ENCODE results near the gene ULBP2.
"Not testable (repeated sequence)": the region's sequence is repeated elsewhere in the genome, so short reads cannot be mapped to it uniquely, and the experiment has no call there.

The ULBP2 gene

DNA sequence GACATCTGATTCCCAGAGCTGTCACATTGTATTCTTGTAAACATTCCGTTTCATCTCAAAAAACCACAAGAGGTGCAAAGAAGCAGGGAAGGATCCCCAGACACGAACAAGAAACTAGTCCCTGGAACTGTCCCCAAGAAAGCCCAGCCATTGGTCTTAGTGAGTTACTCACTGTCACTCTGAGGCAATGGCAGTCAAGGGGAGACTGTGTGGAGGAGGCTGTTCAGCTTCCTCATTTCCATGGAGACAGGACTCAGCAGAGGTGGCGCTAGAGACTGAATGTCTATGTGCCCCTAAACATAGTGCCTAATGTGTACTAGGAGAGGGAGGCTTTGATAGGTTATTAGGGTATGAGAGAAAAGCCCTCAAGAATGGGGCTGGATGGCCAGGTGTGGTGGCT is 33.0 kb downstream of the ULBP2 start:
- DNase-seq, result no peak

GRCh38 chr6:149975400-149975799 is 33.6 kb downstream of the ULBP2 start:
- no peak for DNase-seq

GRCh38 chr6:149977221-149977620 is 35.4 kb downstream of the ULBP2 start:
- no peak for DNase-seq

DNA sequence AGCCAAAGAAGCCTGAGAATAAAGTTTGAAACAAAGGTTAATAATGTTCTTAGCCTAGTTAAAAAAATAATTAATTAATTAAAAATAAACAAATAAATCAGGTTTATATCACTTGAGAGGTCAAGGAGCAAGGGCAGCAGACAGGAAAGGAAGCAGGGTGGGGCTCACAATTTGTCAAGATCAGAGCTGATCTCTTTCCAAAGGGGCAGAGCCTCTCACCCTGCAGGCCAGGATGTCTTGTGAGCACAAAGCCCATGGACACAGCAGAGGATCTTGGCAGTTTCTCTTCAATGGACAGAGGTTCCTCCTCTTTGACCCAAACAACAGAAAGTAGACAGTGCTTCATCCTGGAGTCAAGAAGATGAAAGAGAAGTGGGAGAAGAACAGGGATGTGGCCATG is 36.8 kb downstream of the ULBP2 start:
- no peak for DNase-seq

DNA sequence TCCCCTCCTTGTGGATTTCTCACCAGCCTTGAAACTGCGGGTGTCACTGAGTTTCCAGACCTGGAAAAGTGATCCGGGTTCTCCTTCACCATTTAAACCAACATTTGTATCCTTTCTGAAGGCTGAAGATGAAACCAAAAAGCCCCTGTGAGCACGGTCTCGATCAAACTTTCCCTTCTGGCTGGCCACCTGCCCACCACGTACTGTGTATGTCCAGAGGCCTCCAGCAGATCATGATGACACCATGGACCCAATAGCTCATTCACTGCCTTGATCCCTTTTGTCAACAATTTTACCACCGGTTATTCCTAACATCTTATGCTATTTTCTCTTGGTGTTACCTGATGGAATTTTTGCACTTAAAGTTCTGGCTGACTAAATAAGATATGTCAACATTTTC is 37.5 kb downstream of the ULBP2 start:
- no peak for DNase-seq

DNA sequence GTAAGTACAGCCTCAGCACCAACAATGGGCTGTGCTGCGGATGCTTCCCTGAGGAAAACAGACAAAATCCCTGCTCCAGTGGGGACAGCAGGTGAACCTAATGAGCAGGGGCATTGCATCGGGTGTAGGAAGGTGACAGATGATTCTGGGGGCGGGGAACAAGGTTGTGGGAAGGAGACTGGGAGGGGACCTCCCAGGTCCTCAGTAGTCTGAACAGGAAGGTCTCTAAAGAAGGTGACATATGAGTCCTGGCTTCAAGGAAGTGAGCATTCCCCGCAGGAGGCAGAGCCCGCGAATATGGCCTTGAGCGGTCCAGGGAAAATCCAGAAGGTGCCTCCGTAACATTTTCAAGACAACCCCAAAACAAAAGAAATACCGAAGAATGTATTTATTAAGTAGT is 41.3 kb downstream of the ULBP2 start:
- DNase-seq, result no peak

- no peak for DNase-seq
Measured at GRCh38 chr6:149984773-149985172, 43.0 kb downstream of the ULBP2 start.

- no peak for DNase-seq
Measured at GRCh38 chr6:149985481-149985937, 43.7 kb downstream of the ULBP2 start.

DNA sequence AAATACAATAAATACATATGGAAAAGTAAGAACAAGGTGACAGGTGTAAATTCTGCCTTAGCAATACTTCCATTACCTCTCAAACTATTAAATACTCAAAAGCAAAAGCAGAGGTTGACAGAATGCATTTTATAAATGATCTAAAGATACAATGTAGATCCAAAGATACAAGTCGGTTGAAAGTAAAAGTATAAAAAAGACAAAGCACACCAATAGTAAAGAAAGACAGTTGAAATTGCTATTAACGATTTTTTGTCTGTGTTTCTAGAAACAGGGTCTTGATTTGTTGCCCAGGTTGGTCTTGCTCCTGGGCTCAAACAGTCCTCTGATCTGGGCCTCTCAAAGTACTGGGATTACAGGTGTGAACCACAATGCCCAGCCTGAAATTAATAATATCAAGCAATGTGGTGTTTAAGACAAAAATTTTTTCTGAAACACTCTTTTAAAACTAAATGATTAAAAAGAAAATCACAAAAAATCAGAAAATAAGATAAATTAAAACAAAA is 45.8 kb downstream of the ULBP2 start:
- no peak for DNase-seq

- DNase-seq, result no peak
Measured at GRCh38 chr6:149988550-149989346, 46.9 kb downstream of the ULBP2 start.

DNA sequence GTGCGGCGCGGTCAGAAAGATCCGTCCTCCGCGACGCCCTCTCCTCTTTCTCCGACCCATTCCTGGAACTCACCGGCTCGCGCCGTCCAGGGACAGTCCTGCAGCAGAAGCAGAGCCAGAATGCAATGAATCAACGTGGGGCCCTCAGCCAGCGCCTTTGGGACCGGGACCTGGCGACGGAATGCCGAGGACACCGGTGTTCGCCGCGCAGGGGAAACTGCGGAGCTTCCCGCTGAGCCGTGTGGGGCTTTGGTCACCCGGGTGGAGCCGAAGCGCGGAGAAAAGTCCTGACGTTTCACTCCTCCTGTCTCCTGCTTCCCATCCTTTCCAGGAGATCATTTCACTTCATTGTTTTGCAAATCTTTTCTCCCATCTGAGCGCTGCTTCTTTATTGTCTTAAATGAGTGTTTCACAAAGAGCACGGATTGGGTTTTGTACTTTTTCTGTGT is 48.4 kb downstream of the ULBP2 start:
- DNase-seq, result no peak

DNA sequence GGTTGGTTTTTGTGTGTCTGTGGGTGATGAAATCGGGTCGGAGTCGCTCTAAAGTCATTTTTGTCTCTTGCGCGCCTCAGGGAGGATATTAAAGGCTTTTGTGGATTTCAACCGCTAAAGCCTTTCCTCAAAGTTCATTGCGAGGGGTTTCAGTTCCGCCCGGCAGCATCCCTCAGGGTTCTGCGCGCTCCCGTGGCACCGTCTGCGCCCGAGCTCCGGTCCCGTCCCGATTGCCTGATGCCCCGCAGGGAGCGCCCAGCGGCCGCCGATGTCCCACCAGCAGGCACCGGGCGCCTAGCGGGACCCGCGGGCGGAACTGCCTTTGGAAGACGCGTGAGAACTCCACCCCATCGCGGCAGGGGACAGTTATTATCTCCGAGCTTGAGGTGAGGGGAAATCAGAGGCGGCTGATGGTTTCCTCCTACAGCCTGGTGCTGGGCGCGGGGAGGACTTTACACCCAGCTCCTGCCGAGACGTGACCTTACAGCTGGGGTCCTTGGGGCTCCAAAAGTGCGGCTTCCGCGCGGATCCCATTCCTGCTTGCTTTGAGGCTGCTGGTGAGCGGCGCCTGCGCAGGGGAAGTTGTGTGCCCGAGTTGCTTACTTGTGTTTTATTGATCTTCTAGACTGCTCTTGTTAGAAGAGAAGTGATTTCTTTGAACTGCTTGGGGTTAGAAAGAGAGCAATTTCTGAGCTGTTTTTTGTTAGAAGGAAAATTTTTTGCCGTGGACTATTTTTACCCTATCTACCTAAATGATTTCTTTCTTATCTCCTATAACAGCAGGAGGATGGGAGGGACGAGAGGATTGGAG is 49.1 kb downstream of the ULBP2 start:
- no peak for DNase-seq

GRCh38 chr6:149991472-149991795 is 49.6 kb downstream of the ULBP2 start:
- DNase-seq, result not testable (repeated sequence)

GRCh38 chr6:149991838-149992237 is 50.0 kb downstream of the ULBP2 start:
- DNase-seq, result no peak

- DNase-seq, result no peak
Measured at GRCh38 chr6:149995235-149995750, 53.5 kb downstream of the ULBP2 start.

GRCh38 chr6:149995971-149996370 is 54.2 kb downstream of the ULBP2 start:
- DNase-seq, result no peak
